HL-60 (cell line): Measurements from ENCODE around the gene SPATA12.

Experiments used
- CTCF ChIP-seq: IDR thresholded peaks from one replicate; pipeline ENCODE4 v1.5.1; 2011; ENCODE audit warnings: low read length, control low read depth, inconsistent platforms; ENCODE audit not compliant: insufficient read depth
- GABPA ChIP-seq: IDR thresholded peaks from 2 replicates; pipeline ENCODE4 v1.6.1; 2012; ENCODE audit warnings: low read depth
- POLR2AphosphoS5 ChIP-seq: IDR thresholded peaks from 2 replicates; pipeline ENCODE4 v1.6.1; 2012; ENCODE audit warnings: low read depth
- REST ChIP-seq: IDR thresholded peaks from 2 replicates; pipeline ENCODE4 v1.6.1; 2012; ENCODE audit warnings: low read depth; ENCODE audit not compliant: insufficient replicate concordance

GRCh38 chr3:57057351-57057750 lies 3.1 kb upstream of the SPATA12 start:
- no peak for TF ChIP-seq POLR2AphosphoS5
- no peak for TF ChIP-seq CTCF
- no peak for TF ChIP-seq GABPA
- TF ChIP-seq REST: no peak
